Tibial nerve (tissue), 4 donors: ENCODE measurements around the gene GMPPB. TPM values are rescaled to one million over a fixed set of nuclear protein-coding genes. Genes with fewer than 3 reads are reported as not detected.
A peak's percentile ranks its signal among the peaks of the same experiment; 100 is the strongest.

Experiments
- DNase-seq, 2 donors: peaks; one replicate each; pipeline ENCODE4 v3.0.0-alpha.2; 2019; ENCODE audit warnings: low spot score in 2 of 2
- H3K27ac ChIP-seq, 4 donors: fragments of 200-600 bp; sonication (generic) in 3 of 4; one replicate each; pipeline ENCODE4 v1.5.1; 2017 to 2019; ENCODE audit warnings: mild to moderate bottlenecking in 1 of 4
- H3K27me3 ChIP-seq, 2 donors: fragments of 200-600 bp; sonication (generic) in 1 of 2; one replicate each; pipeline versions ENCODE4 v1.5.1 to v1.6.0; 2017 to 2019
- H3K36me3 ChIP-seq, 3 donors: fragments of 200-600 bp; sonication (generic); one replicate each; pipeline ENCODE4 v1.5.1; 2018 to 2019
- H3K4me1 ChIP-seq, 4 donors: fragments of 200-600 bp; sonication (generic) in 3 of 4; one replicate each; pipeline ENCODE4 v1.5.1; 2017 to 2019
- H3K4me3 ChIP-seq, 4 donors: fragments of 200-600 bp; sonication (generic) in 3 of 4; one replicate each; pipeline ENCODE4 v1.5.1; 2017 to 2019; ENCODE audit warnings: mild to moderate bottlenecking in 1 of 4, moderate library complexity in 1 of 4
- H3K9me3 ChIP-seq, 4 donors: fragments of 200-600 bp; sonication (generic) in 3 of 4; one replicate each; pipeline ENCODE4 v1.5.1; 2017 to 2019
- CTCF ChIP-seq, 5 experiments: fragments of 200-600 bp in 3 of 5; fragments of 450-650 bp in 2 of 5; sonication (generic) in 3 of 5; IDR thresholded peaks; one replicate each; pipeline ENCODE4 v1.5.1; 2016 to 2019; ENCODE audit warnings: antibody characterized with exemption in 5 of 5, mild to moderate bottlenecking in 3 of 5, moderate library complexity in 2 of 5
- EP300 ChIP-seq, 2 donors: sonication (generic); formaldehyde crosslinking; IDR thresholded peaks; one replicate each; pipeline ENCODE4 v1.6.1; 2017; ENCODE audit warnings: antibody characterized with exemption in 2 of 2, mild to moderate bottlenecking in 1 of 2
- POLR2A ChIP-seq, 2 donors: fragments of 450-650 bp; IDR thresholded peaks; one replicate each; pipeline ENCODE4 v1.6.1; 2017; ENCODE audit warnings: antibody characterized with exemption in 2 of 2, mild to moderate bottlenecking in 2 of 2, moderate library complexity in 2 of 2
- WGBS, 2 donors: methylation state at CpG; one replicate each; pipeline ENCODE4 v1.1.5; 2018; 5-methylcytosine and 5-hydroxymethylcytosine counted together
- total RNA-seq, 4 donors: library from RNA; depleted of rRNA; stranded (reverse); fragments of >200 nt; gene quantifications; one replicate each; pipeline ENCODE4 v1.1.0, GENCODE V29; 2016

The GMPPB gene
- total RNA-seq, 4 donors from 2014 or later: 17.3 to 31.4 (median 25.3) TPM

- 80 to 84% methylated on average over 6 to 7 of the region's 9 CpGs for WGBS, 2 donors
- no peak for TF ChIP-seq CTCF (IDR thresholded peaks at IDR 0.05)
- no peak overlapping the region for H3K4me3 ChIP-seq
Measured at GRCh38 chr3:49706456-49707112, 17.2 kb downstream of the GMPPB start.

GRCh38 chr3:49705390-49705960, 18.3 kb downstream of the GMPPB start:
- H3K27ac ChIP-seq: no peak overlapping the region
- H3K36me3 ChIP-seq: peaks cover 0 to 92% (median 14%) of the 10 kb centered on the region in 3 donors
- H3K9me3 ChIP-seq: no peaks in the 10 kb centered on the region
- no peak for DNase-seq
- TF ChIP-seq EP300 (IDR thresholded peaks at IDR 0.05) (no peak), CTCF (IDR thresholded peaks at IDR 0.05) (no peak), POLR2A (IDR thresholded peaks at IDR 0.05) (no peak)
- no peak overlapping the region for H3K4me3 ChIP-seq
- no peaks in the 10 kb centered on the region for H3K27me3 ChIP-seq
- WGBS, 2 donors: 84 to 96% methylated on average over 5 to 11 of the region's 17 CpGs
- peaks cover 0 to 5% (median 0%) of the 10 kb centered on the region in 4 donors for H3K4me1 ChIP-seq

More at GRCh38 chr3:49706456-49707112, 17.2 kb downstream of the GMPPB start:
- peaks cover 0 to 5% (median 0%) of the 10 kb centered on the region in 4 donors for H3K4me1 ChIP-seq
- no peak for DNase-seq
- no peaks in the 10 kb centered on the region for H3K27me3 ChIP-seq
- H3K27ac ChIP-seq: no peak overlapping the region
- no peaks in the 10 kb centered on the region for H3K9me3 ChIP-seq
- peaks cover 0 to 88% (median 9%) of the 10 kb centered on the region in 3 donors for H3K36me3 ChIP-seq

- WGBS, 2 donors: 87 to 93% methylated on average over 5 to 7 of the region's 8 CpGs
- Histone ChIP-seq H3K4me3 (no peak overlapping the region), H3K27ac (no peak overlapping the region), H3K27me3 (no peaks in the 10 kb centered on the region), H3K4me1 (peaks cover 0 to 5% (median 0%) of the 10 kb centered on the region in 4 donors), H3K36me3 (peaks cover 0 to 95% (median 15%) of the 10 kb centered on the region in 3 donors), H3K9me3 (no peaks in the 10 kb centered on the region)
- no peak for DNase-seq
- TF ChIP-seq EP300 (IDR thresholded peaks at IDR 0.05) (no peak), POLR2A (IDR thresholded peaks at IDR 0.05) (no peak), CTCF (IDR thresholded peaks at IDR 0.05) (no peak)
Measured at GRCh38 chr3:49704629-49705028, 19.1 kb downstream of the GMPPB start.

- Histone ChIP-seq H3K36me3 (peaks cover 0 to 98% (median 15%) of the 10 kb centered on the region in 3 donors), H3K9me3 (no peaks in the 10 kb centered on the region), H3K27ac (no peak overlapping the region), H3K4me1 (peaks cover 0 to 5% (median 0%) of the 10 kb centered on the region in 4 donors), H3K4me3 (no peak overlapping the region), H3K27me3 (no peaks in the 10 kb centered on the region)
- no peak for DNase-seq
- TF ChIP-seq EP300 (IDR thresholded peaks at IDR 0.05): no peak
- 87 to 89% methylated on average over 7 of the region's 7 CpGs for WGBS, 2 donors
Measured at GRCh38 chr3:49703956-49704355, 19.8 kb downstream of the GMPPB start.

GRCh38 chr3:49703443-49703927, 20.3 kb downstream of the GMPPB start:
- no peak overlapping the region for H3K4me3 ChIP-seq

More at GRCh38 chr3:49703443-49703927, 20.3 kb downstream of the GMPPB start:
- Histone ChIP-seq H3K9me3 (no peaks in the 10 kb centered on the region), H3K27ac (no peak overlapping the region), H3K27me3 (no peaks in the 10 kb centered on the region), H3K4me1 (peaks cover 0 to 5% (median 0%) of the 10 kb centered on the region in 4 donors), H3K36me3 (peaks cover 0 to 98% (median 15%) of the 10 kb centered on the region in 3 donors)
- WGBS, 2 donors: 53 to 63% methylated on average over 11 to 12 of the region's 14 CpGs
- TF ChIP-seq POLR2A (IDR thresholded peaks at IDR 0.05) (no peak), CTCF (IDR thresholded peaks at IDR 0.05) (peak; percentile 65 to 83 (median 71))
- DNase-seq: peak in 1 of 2 donors; percentile 38
